GM18873 (cell line): ENCODE measurements around the gene SLC22A17.

Source experiments
- ATAC-seq: cut with Tn5 transposase; IDR thresholded peaks from one replicate; pipeline ENCODE4 v1.9.1; 2021; ENCODE audit warnings: mild to moderate bottlenecking, moderate library complexity, moderate number of reproducible peaks; ENCODE audit not compliant: unreplicated experiment, low FRiP score

The SLC22A17 gene

DNA sequence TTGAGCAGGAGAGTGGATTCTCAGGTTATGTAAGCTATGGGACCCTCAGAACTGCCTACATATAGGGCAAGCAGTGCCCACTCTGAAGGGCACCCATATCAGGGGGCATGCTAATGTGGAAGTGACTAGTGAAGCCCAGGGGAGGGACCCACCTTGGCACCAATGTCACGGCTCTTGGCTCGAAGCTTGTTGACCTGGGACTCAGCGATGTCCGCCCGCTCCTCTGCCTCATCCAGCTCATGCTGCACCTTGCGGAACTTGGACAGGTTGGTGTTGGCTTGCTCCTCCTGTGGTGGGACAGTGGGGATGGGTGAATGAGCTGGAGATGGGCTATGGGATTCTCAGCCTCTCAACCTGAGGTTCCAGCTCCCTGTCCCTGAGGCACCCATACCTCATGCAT lies 29.6 kb upstream of the SLC22A17 start:
- ATAC-seq = no peak

DNA sequence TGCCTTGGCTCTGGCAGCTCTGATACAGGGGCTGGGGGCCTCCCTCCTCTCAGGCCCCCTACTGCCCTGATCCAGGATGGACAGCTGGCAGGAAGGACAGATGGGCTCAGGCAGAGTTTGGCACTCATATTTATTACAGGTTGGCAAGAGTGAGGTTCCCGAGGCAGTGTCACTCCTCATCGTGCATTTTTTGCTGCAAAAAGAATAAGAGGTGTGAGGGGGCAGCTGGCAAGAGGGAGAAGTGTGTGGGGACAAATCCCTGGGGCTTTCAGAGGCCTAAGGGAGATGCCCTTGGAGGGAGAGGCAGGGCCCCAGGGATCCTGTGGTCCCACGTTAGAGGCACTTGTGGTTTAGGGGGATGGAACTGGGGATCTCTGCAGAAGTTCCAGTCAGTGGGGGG lies 29.2 kb upstream of the SLC22A17 start:
- no peak for ATAC-seq

DNA sequence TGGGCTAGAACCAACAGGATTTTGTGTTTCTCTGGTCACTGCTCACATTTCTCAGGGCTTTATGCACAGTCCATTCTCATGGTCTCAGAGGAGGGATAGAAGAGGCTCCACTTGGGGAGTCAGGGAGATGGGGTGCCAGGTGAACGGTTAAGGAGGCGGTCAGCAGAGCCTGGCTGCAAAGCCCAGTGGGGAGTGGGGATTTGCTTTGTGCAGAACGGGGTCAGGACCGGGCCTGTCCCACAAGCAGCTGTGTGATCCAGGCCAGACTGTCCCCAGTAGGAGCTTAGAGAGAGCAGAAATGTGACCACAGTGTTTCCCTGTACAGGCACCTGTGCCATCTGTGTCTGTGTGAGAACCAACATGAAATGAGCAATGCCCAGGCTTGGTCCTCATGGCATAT lies 28.3 kb upstream of the SLC22A17 start:
- ATAC-seq = no peak

DNA sequence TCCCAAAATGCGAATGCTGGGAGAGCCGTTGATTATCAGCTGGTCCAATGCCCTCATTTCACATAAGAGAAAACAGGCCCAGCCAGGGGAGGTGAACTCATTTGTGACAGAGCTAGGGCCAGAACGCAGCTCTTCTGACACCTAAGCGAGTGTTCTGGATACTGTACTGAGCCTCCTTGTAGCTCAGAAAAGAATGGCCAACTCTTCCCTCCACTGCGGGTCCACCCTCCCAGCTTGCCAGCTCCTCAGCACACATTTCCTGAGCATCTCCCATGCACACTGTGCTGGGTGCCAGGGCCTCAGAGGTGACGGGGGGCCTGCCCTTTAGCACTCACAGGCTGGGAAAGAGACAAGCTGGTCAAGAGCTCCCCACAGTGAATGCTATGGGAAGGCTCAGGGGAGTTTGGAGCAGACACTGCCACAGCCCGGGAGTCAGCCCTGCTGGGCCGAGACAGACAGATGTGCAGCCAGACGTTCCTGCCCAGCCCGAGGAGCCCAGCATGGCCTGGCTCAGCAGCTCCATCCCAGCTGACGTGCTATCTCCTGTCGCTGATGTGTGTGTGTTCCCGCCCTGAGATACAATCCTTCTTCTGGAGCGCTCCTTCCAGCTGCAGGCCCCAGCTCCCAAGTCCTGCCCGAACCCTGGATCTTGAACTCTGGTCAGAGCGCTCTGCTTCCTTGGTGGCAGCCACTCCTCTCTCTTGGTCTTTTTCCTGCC lies 27.7 kb upstream of the SLC22A17 start:
- ATAC-seq = no peak

DNA sequence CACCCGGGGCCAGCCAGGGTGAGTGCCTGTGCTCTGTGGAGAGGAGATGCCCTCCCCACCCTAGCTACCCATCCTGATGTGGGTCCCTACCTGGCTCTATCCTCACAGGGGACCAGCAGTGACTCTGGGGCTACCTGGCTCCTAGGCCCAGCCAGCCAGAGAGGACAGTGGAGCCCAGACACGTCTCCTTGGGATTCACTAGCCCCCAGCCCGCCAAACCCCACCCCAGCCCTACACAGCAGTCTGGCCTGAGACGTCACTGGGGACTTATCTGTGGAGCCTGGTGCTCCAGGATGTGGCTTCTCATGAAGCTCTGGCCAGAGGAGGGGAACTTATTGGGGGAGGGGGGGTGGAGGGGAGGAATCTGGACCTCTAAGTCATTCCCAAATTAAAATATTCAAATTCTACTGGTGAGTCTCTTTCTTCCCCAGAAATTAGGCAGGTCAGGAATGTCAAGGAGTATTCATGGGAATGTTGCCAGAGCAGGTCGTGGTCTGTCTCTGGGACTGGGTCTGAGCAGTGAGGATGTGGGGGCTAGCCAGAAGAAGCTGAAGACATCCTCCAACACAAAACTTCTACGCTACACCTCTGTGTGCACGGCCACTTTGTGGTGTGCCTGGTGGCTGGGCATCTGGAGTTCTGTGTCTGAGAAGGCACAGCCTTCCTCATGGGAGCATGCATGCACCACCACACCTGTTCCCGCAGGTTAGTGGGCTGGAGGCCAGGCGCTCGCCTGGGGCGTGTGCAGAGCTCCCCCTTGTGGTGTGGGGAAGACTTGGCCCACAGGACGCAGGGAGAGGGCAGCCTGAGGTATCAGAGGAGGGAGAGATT lies 26.9 kb upstream of the SLC22A17 start:
- ATAC-seq = no peak

DNA sequence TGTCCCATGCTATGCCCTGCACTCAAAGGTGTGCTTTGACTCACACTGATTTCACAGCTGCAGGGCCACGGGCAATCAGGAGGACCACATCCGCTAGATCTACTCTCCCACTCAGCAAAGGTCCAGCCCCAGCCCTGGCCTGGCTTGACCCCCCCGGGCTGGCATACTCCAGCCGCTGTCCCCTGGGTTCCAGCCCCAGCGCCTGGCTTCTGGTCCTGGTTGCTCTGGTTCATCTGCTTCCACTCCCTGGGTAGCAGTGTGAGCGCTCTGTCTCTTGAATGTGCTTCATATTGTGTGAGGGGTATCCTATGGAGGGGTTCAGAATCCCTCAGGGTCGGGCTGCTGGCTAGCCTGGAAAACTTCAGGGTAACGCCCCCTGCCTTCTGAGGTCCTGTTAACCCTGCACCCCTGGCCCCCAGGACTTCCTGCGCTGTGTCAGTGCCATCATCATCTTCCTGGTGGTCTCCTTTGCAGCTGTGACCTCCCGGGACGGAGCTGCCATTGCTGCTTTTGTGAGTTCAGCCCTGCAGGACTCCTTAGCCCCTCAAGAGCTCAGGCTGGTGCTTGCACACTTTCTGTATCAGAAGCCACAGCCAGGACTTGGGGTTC lies 26.0 kb upstream of the SLC22A17 start:
- no peak for ATAC-seq

DNA sequence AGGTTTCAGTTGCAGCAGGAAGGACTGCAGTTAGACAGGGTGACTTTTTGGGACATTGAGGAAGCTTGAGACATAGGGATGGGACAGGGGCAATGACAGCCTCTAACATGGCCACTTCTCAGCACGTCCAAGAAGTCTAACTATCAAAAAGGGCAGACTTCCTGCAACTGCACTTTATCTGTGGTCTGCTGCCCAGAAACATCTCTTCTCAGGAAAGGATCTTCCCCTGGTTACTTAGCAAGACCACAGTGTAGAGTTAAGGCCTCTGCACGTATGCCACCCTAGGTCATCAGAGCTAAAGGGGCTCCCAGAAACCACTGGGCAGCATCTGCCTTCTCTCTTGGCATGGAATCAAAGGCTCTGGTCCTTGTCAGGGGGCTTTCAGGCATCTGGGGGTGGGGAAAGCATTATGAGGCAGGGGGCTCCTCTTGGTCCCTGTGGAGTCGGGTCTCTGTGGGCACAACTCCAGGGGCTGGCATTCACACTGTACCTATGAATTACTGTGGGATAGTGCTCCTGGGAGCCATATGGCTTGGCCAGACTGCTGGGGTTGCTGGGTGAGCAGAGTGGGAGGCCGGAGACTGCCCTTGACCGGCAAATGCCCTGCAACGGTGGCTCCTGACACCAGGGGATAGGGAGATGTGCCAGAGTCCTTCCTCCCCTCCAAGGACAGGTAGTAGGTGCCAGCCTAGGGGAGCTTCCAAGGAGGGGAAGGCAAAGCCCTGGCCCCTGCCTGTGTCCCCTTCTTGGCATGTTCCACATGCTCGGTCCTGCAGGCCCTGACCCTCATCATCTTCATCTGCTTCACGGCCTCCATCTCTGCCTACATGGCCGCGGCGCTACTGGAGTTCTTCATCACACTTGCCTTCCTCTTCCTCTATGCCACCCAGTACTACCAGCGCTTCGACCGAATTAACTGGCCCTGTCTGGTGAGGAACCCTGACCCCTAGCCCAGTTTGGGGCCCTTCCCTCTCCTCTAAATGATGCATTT lies 25.2 kb upstream of the SLC22A17 start:
- ATAC-seq = no peak

DNA sequence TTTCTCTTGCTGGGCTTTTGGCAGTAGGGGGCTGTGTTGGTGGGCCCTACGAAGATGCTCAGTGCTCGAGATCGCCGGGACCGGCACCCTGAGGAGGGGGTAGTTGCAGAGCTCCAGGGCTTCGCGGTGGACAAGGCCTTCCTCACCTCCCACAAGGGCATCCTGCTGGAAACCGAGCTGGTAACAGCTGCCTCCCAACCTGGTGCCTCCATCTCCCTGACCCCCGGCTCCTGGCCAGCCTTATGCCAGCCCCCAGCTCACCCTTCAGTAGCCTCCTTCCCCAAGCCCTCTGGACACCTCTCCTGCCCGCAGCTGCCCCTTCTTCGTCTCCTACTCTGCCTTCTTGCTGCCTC lies 24.5 kb upstream of the SLC22A17 start:
- ATAC-seq = no peak

DNA sequence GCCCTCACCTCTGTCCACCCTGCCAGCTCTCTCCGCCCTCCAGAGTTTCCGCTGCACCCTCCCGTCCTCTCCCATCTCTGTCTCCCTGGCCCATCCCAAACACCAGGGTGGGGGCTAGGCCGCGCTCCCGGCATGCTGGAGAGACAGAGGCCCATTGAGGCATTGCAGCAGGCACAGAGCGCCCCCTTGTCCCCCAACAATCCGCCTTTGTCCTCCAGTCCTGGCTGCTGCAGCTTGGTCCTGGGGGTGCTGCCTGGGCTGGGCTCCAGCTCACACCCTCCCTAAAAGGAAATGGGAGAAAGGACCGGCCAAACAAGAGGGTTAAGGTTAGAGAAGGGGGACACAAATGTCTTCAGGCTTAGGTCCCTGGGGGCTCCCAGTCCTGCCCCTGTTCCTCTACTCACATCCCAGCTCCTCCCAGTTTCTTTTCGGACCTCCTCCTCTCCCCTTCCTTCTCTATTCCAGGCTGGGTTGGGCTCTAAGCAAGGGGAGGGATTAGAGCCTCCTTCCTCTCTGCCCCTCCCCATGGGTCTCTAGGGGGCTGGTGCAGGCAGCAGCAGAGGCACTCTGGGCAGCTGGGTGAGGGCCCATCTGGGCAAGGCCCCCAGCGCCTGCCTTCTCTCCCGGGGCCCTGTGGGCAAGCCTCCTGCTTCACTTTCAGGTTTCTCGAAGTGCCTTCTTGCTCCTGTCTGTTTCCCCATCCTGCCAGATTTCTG lies 24.0 kb upstream of the SLC22A17 start, which contains the start of gene CMTM5:
Gene CMTM5 (plus strand): TSS at position 565 of the 716 bp plus-strand sequence. CDS start 206 bp downstream, outside the sequence.
- ATAC-seq = no peak

DNA sequence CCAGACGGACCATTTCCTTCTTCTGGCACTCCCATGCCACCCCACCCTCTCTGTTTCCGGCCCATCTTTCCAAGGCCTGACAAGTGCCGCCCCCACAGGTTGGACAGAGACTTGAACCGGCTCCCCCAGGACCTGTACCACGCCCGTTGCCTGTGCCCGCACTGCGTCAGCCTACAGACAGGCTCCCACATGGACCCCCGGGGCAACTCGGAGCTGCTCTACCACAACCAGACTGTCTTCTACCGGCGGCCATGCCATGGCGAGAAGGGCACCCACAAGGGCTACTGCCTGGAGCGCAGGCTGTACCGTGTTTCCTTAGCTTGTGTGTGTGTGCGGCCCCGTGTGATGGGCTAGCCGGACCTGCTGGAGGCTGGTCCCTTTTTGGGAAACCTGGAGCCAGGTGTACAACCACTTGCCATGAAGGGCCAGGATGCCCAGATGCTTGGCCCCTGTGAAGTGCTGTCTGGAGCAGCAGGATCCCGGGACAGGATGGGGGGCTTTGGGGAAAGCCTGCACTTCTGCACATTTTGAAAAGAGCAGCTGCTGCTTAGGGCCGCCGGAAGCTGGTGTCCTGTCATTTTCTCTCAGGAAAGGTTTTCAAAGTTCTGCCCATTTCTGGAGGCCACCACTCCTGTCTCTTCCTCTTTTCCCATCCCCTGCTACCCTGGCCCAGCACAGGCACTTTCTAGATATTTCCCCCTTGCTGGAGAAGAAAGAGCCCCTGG lies 23.0 kb upstream of the SLC22A17 start:
- ATAC-seq = no peak

DNA sequence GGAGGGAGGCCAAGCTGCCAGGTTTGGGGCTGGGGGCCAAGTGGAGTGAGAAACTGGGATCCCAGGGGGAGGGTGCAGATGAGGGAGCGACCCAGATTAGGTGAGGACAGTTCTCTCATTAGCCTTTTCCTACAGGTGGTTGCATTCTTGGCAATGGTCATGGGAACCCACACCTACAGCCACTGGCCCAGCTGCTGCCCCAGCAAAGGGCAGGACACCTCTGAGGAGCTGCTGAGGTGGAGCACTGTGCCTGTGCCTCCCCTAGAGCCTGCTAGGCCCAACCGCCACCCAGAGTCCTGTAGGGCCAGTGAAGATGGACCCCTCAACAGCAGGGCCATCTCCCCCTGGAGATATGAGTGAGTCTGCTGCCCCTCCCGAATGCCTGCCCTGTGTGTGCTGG lies 20.4 kb upstream of the SLC22A17 start:
- ATAC-seq = no peak

DNA sequence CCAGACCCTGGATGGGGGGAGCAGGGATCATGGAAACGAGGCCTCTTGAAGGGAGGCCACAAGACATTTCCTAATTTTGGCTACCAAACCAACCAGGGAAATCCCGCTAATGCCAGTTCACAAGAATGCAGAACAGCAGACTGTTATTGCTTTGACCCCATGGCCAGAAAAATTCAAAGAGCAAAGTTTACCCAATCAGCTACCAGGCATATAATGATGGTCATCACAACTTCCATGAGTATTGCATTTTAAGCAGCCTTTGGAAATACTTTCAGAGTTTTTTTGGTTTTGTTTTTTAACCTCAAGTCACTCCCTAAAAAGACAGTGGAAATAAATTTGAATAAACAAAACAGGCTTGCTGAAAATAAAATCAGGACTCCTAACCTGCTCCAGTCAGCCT lies 19.8 kb upstream of the SLC22A17 start, which contains the start of gene IL25:
Gene IL25 (plus strand): TSS at position 301 of the 400 bp plus-strand sequence.
- no peak for ATAC-seq

DNA sequence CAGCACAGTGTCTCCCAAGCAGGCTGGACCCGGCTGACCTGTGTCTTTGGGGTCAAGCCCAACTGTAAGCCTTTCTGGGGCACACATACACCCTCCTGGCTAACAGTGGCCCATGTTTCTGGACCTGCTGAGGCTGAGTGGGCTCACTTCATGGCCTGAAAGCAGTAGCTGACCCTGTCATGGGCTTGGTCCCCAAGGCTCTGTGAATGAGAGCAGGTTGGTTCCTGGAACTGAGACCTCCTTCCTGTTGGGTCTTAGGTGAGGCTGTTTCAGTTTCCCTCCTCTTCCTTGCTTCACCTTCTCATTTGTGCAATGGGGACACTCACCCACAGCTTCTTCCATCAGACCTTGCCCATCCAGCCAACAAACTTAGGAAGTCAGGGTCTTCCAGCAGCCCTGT lies 19.2 kb upstream of the SLC22A17 start:
- no peak for ATAC-seq

DNA sequence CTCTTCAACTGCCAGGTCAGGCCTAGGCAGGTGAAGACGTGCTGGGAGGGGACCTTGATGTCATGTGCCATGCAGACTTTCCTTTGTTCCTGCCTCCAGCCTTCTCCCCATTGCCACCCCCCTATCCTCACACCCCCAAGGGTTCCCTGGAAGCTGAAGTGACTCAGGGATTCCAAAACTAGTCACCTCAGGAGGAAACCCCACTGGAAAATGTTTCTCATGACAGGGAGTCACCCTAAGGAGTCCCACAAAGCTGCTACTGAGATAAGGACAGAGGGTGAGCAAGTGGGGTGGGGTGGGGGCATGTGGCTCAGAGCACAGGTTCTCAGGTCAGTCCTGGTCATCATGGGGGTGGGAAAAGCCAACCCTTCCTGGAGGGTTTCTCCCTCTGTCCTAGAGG lies 17.5 kb upstream of the SLC22A17 start:
- ATAC-seq = no peak

DNA sequence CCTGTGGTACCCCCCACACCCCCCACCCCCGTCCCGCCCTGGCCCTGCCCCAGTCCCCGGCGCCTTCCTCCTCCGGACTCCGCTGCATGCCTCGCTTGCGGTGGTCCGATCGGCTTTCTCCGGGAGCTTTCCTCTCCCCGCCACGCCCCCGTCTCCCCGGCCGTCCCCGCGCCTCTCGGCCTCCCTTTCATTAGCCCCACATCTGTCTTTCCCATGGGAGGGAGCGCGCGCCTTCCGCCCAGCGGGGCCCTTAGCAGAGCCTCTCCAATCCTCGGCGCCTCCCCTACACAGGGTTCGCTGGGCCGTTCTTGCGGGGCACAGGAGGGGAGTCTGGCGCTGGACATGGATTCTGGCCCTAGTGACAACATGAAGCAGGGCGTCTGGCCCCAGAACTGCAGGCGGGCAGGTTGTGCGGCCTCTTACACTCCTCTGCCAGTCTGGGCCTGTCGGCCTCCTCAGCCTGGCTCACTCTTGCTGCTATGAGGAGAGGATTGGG lies 13.8 kb upstream of the SLC22A17 start:
- ATAC-seq = no peak

DNA sequence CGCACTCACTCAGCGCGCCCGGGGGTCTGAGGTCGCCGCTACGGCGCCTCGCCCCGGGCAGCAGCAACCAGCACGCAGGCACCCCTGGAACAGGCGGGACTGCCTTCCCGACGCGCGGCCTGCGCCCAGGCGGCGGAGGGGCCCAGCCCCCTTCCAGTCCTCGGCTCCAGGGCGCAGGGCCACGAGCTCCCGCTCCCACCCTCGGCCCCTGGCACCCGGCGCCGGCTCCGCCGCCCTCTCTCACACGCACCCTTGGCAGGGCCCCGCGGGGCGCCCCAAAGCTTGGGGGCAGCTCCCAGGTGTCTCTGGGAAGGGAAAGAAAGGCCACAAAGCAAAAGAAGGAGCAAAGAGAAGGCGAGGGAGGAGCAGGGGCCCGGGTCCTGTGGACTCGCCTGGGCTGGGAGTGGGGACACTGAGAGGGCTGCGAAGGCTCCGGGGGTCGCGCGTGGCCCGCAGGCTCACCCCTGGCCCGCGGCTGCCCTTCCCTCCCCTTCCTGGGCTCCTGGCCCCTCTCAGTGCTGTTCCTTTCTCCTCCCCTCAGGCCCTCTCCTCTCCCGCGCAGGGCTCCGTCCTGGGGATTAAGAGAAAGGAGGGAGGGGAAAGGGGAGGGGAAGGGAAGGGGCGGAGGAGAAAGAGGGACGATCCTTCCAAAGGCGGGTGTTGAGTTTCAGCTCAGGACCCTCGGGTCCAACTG lies 13.2 kb upstream of the SLC22A17 start:
- ATAC-seq = no peak

DNA sequence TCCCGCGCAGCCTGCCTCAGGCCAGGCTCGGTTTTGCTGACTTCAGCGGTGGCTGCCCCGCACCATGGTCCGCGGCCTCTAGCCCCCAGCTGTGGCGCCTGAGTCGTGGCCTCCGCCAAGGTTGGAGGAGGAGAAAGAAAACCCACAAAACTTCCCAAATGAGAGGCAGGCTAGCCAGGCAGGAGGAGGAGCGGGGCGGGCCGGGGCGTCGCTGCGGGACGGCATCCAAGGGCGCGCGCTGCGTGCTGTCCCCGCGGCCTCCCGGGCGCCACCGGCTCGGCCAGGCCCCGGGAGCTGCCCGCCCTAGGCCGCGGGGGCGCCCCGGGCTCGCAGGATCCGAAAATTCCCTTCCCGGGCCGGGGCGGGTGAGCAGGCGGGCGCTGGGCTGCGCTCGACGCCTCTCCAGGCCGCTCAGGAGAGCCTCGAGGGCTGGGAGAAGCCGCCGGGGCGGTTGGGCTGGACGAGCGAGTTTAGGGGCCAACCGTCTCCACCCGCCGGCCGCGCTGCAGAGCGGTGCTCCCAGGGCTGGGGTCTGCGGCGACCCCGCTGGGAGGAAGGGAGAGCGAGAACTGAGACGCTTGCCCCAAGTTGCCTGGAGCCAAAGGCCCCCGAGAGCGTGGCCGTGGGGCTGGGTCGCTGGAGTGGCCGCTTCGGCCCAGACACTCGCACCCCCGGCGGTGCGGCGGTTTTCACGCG lies 12.5 kb upstream of the SLC22A17 start, which contains the start of gene EFS:
Gene EFS (minus strand): TSS at position 137 of the 696 bp plus-strand sequence. CDS start 147 bp downstream, outside the sequence.
- no peak for ATAC-seq
